BLaER1 treated with 17β-estradiol and CSF1 and Interleukin-3, amounts not matched to agents 10 nM and 100 nM (cell line): ENCODE results near the gene NTM.

Experiments
- H3K27ac ChIP-seq, 11 experiments: shearing (Covaris generic); formaldehyde crosslinking; 2 replicates each; pipeline ENCODE4 v1.8.1; 2022
- H3K27me3 ChIP-seq, 11 experiments: shearing (Covaris generic); formaldehyde crosslinking; 2 replicates each; pipeline ENCODE4 v1.8.1; 2022
- H3K36me3 ChIP-seq, 11 experiments: shearing (Covaris generic); formaldehyde crosslinking; 2 replicates each; pipeline ENCODE4 v1.8.1; 2022
- H3K4me1 ChIP-seq, 10 experiments: shearing (Covaris generic); formaldehyde crosslinking; 2 replicates each; pipeline ENCODE4 v1.8.1; 2022
- H3K4me2 ChIP-seq, 11 experiments: shearing (Covaris generic); formaldehyde crosslinking; 2 replicates each; pipeline ENCODE4 v1.8.1; 2022
- H3K4me3 ChIP-seq, 10 experiments: shearing (Covaris generic); formaldehyde crosslinking; 2 replicates each; pipeline ENCODE4 v1.8.1; 2022
- H3K9ac ChIP-seq, 11 experiments: shearing (Covaris generic); formaldehyde crosslinking; 2 replicates each; pipeline ENCODE4 v1.8.1; 2022
- H3K9me3 ChIP-seq, 11 experiments: shearing (Covaris generic); formaldehyde crosslinking; replicated peaks in 1 of 11; 2 replicates each; pipeline ENCODE4 v1.8.1; 2022
- H4K20me1 ChIP-seq, 11 experiments: shearing (Covaris generic); formaldehyde crosslinking; 2 replicates each; pipeline ENCODE4 v1.8.1; 2022
- Cebpa-rat ChIP-seq, 11 experiments: shearing (Covaris generic); IDR thresholded peaks; 2 replicates each; pipeline ENCODE4 v1.8.1; 2022

NTM gene

DNA sequence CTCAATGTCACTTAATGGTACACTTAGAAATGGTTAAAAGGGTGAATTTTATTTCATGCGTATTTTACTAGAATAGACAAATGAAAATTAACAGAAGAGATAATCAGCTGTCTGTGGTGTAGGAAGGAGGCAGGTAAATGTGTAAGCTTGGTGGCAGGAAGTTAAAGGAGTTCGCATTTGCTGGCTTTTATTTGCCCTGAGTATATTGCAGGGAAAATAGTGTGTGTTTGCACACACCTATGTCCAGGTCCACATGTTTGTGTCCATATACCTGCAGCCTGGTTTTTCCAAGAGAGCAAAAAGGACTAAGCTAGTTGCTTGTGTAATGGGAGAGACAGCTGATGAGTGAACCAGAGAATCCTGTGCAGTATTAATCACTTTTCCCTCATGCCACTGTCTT is 16.0 kb downstream of the NTM start:
- Histone ChIP-seq H4K20me1 (peaks cover 0 to 16% (median 0%) of the 10 kb centered on the region in 11 experiments; a peak in 4 of 22 replicates), H3K27me3 (peaks cover 59 to 100% (median 100%) of the 10 kb centered on the region in 11 experiments), H3K9ac (no peak overlapping the region), H3K9me3 (0 out of 22 replicates have a peak, but pooled peaks cover 0 to 3% (median 0%) of the 10 kb centered on the region in 11 experiments), H3K4me3 (no peak overlapping the region), H3K4me2 (no peak overlapping the region), H3K4me1 (no peaks in the 10 kb centered on the region), H3K27ac (no peak overlapping the region), H3K36me3 (no peaks in the 10 kb centered on the region)
- TF ChIP-seq Cebpa-rat (IDR thresholded peaks at IDR 0.05) = no peak

DNA sequence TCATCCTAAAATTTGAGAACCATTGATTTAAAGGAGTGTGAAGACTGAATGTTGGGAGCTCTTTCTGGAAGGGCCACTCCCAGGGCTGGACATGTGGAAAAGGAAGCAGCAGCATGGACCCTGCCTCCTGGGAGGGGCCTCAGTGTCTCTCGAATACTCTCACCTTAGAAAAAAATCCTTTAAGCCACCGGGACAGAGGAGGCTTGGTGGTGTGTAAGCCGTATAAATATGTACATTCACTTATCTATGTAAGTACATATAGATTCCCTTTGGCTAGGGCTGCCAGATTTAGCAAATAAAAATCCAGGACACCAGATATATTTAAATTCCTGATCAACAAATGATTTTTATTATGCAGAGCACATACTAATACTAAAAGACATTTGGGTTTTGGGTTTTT is 17.6 kb downstream of the NTM start:
- no peak for TF ChIP-seq Cebpa-rat (IDR thresholded peaks at IDR 0.05)
- H3K27ac ChIP-seq = no peak overlapping the region
- H4K20me1 ChIP-seq = peaks cover 0 to 24% (median 4%) of the 10 kb centered on the region in 11 experiments; a peak in 6 of 22 replicates
- 0 out of 22 replicates have a peak, but pooled peaks cover 0 to 3% (median 0%) of the 10 kb centered on the region in 11 experiments for H3K9me3 ChIP-seq
- H3K4me2 ChIP-seq = no peak overlapping the region
- peaks cover 0 to 12% (median 0%) of the 10 kb centered on the region in 10 experiments; a peak in 4 of 20 replicates for H3K4me1 ChIP-seq
- H3K9ac ChIP-seq = no peak overlapping the region
- no peak overlapping the region for H3K4me3 ChIP-seq
- H3K36me3 ChIP-seq = no peaks in the 10 kb centered on the region
- H3K27me3 ChIP-seq = peaks cover 71 to 100% (median 95%) of the 10 kb centered on the region in 11 experiments

GRCh38 chr11:131389582-131389981 is 19.2 kb downstream of the NTM start:
- no peak overlapping the region for H3K4me2 ChIP-seq
- no peak overlapping the region for H3K9ac ChIP-seq
- H3K9me3 ChIP-seq = 0 out of 22 replicates have a peak, but pooled peaks cover 0 to 3% (median 0%) of the 10 kb centered on the region in 11 experiments
- H3K36me3 ChIP-seq = no peaks in the 10 kb centered on the region
- H3K4me3 ChIP-seq = no peak overlapping the region
- peaks cover 0 to 32% (median 11%) of the 10 kb centered on the region in 11 experiments; a peak in 7 of 22 replicates for H4K20me1 ChIP-seq
- peaks cover 0 to 12% (median 0%) of the 10 kb centered on the region in 10 experiments; a peak in 4 of 20 replicates for H3K4me1 ChIP-seq
- TF ChIP-seq Cebpa-rat (IDR thresholded peaks at IDR 0.05) = no peak
- H3K27ac ChIP-seq = no peak overlapping the region
- peaks cover 75 to 100% (median 98%) of the 10 kb centered on the region in 11 experiments for H3K27me3 ChIP-seq

DNA sequence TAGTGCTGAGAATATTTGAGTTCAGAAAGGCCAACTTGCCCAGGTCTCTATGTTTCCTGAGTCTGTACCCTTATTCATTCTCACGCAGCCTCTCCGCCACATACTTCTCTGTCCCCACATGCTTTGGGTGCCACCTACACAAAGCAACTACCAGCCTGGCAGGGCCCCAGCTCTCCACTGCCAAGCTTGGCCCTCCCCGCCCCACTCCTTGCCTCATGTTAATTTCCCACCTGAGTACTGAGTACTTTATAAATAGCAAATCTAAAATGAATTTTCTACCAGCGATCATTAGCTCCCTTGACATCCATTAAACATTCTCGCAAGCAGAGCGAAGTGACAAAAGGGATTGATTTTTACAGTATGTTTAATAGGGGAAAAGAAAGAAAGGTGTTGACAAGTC is 20.8 kb downstream of the NTM start:
- Histone ChIP-seq H3K36me3 (no peaks in the 10 kb centered on the region), H3K27ac (no peak overlapping the region), H3K4me1 (peaks cover 0 to 12% (median 0%) of the 10 kb centered on the region in 10 experiments; a peak in 4 of 20 replicates), H3K4me3 (no peak overlapping the region), H3K27me3 (peaks cover 87 to 100% (median 99%) of the 10 kb centered on the region in 11 experiments), H4K20me1 (peaks cover 0 to 43% (median 11%) of the 10 kb centered on the region in 11 experiments; a peak in 7 of 22 replicates), H3K9ac (no peak overlapping the region), H3K9me3 (0 out of 22 replicates have a peak, but pooled peaks cover 0 to 3% (median 0%) of the 10 kb centered on the region in 11 experiments), H3K4me2 (no peak overlapping the region)
- TF ChIP-seq Cebpa-rat (IDR thresholded peaks at IDR 0.05) = no peak

DNA sequence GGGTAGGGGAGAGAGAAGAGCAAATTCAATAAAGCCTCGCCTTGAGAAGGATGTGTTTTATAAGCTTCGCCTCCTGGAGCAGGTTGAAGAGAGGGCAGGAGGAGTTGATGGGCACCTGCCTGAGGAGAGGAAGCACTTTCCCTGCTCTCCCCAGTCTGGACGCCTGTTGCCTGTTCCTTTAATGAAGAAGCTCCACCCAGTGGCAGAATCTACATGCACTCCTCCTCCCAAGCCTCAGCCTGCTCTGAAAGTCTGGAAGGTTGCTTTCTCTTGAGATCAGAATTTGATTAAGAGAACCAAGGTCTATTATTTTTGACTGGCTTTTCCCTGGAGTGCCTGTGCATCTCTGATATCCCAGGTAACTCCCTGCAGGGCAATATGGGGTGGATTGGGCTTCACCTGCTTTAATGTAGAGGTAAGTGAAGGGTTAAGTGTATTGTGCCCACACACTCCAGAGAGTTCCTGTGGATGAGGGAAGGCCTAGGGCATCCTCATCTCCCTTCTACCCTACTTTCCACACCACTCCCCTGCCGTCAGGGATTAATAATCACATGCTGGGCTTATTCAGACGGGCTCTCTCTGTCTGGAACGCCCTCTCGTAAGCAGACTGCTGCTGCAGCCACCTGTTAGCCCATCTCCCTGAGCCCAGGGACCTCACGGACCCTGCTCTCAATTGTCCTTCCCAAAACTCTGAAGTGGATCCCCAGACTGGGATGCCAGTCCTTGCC is 22.3 kb downstream of the NTM start:
- Histone ChIP-seq H3K4me1 (peaks cover 0 to 12% (median 0%) of the 10 kb centered on the region in 10 experiments; a peak in 4 of 20 replicates), H3K4me3 (no peak overlapping the region), H3K36me3 (no peaks in the 10 kb centered on the region), H3K27me3 (peaks cover 89 to 100% (median 99%) of the 10 kb centered on the region in 11 experiments), H3K27ac (no peak overlapping the region), H4K20me1 (peaks cover 0 to 48% (median 11%) of the 10 kb centered on the region in 11 experiments; a peak in 7 of 22 replicates), H3K4me2 (peak overlapping the region in 3 of 11 experiments; percentile 6 to 34 (median 13); a peak in 4 of 22 replicates), H3K9ac (no peak overlapping the region), H3K9me3 (0 out of 22 replicates have a peak, but pooled peaks cover 0 to 3% (median 0%) of the 10 kb centered on the region in 11 experiments)
- no peak for TF ChIP-seq Cebpa-rat (IDR thresholded peaks at IDR 0.05)

DNA sequence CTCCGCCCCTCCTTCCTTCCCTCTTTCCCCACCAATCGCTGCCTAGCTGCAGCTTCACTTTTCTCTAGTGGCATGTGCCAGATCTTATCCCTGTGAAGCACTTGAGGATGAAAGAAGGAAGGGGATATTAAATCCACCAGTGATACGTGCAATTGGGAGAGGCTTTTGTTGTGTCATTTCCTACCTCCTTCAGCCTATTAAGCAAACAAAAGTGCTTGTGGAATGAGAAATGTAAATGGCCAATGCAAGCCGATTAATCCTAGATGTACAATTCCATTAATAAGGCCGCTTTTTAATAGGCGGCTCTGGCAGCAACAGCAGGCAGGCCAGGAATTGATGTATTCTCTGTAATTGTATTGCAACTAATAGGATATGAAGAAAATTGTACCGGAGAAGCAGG is 23.3 kb downstream of the NTM start:
- no peak overlapping the region for H3K4me2 ChIP-seq
- TF ChIP-seq Cebpa-rat (IDR thresholded peaks at IDR 0.05) = no peak
- no peak overlapping the region for H3K9ac ChIP-seq
- 0 out of 22 replicates have a peak, but pooled peaks cover 0 to 3% (median 0%) of the 10 kb centered on the region in 11 experiments for H3K9me3 ChIP-seq
- peaks cover 83 to 98% (median 94%) of the 10 kb centered on the region in 11 experiments for H3K27me3 ChIP-seq
- peaks cover 0 to 12% (median 0%) of the 10 kb centered on the region in 10 experiments; a peak in 4 of 20 replicates for H3K4me1 ChIP-seq
- peaks cover 0 to 48% (median 11%) of the 10 kb centered on the region in 11 experiments; a peak in 7 of 22 replicates for H4K20me1 ChIP-seq
- no peak overlapping the region for H3K4me3 ChIP-seq
- no peak overlapping the region for H3K27ac ChIP-seq
- no peaks in the 10 kb centered on the region for H3K36me3 ChIP-seq

DNA sequence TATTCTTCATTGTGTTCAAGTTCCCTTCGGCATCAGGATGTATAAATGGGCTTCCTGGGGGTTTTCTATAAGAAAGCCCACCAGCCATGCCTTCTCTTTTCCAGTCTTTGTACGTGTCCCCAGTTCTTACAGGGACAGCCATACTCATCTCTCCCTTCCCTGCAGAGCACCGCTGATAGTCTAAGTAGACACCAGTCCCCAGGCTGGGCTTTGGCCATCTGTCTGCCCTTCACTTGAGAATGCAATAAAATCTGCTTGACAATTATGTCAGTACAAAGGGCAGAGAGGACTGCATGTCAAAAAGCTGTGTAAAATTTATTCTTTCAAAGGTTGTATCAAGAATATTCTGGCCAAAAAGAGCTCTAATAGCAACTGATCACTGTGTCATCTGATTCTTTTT is 27.3 kb downstream of the NTM start:
- H3K9me3 ChIP-seq = no peaks in the 10 kb centered on the region
- H3K4me1 ChIP-seq = peaks cover 0 to 6% (median 0%) of the 10 kb centered on the region in 10 experiments; a peak in 3 of 20 replicates
- H3K27ac ChIP-seq = no peak overlapping the region
- H3K4me3 ChIP-seq = no peak overlapping the region
- no peak overlapping the region for H3K4me2 ChIP-seq
- H3K36me3 ChIP-seq = no peaks in the 10 kb centered on the region
- no peak for TF ChIP-seq Cebpa-rat (IDR thresholded peaks at IDR 0.05)
- peaks cover 46 to 87% (median 75%) of the 10 kb centered on the region in 11 experiments for H3K27me3 ChIP-seq
- no peak overlapping the region for H3K9ac ChIP-seq
- H4K20me1 ChIP-seq = peaks cover 0 to 27% (median 9%) of the 10 kb centered on the region in 11 experiments; a peak in 7 of 22 replicates

- H3K27ac ChIP-seq = no peak overlapping the region
- H3K4me2 ChIP-seq = 0 out of 22 replicates have a peak overlapping the region, but pooled peaks of 2 of the 11 experiments have one; percentile 15 to 45
- H3K4me1 ChIP-seq = peaks cover 0 to 19% (median 0%) of the 10 kb centered on the region in 10 experiments; a peak in 3 of 20 replicates
- H3K27me3 ChIP-seq = peaks cover 4 to 71% (median 38%) of the 10 kb centered on the region in 11 experiments; a peak in 20 of 22 replicates
- H3K9ac ChIP-seq = no peak overlapping the region
- H3K9me3 ChIP-seq = no peaks in the 10 kb centered on the region
- no peak for TF ChIP-seq Cebpa-rat (IDR thresholded peaks at IDR 0.05)
- no peak overlapping the region for H3K4me3 ChIP-seq
- peaks cover 0 to 5% (median 0%) of the 10 kb centered on the region in 11 experiments; a peak in 1 of 22 replicates for H4K20me1 ChIP-seq
- no peaks in the 10 kb centered on the region for H3K36me3 ChIP-seq
Observed at GRCh38 chr11:131402040-131402439, 31.6 kb downstream of the NTM start.

GRCh38 chr11:131404010-131404409 is 33.6 kb downstream of the NTM start:
- Histone ChIP-seq H3K9me3 (no peaks in the 10 kb centered on the region), H3K4me2 (0 out of 22 replicates have a peak overlapping the region, but pooled peaks of 2 of the 11 experiments have one; percentile 11 to 16), H3K27ac (no peak overlapping the region), H3K9ac (no peak overlapping the region), H3K4me3 (no peak overlapping the region), H4K20me1 (no peaks in the 10 kb centered on the region; a peak in 1 of 22 replicates), H3K4me1 (peaks cover 0 to 36% (median 0%) of the 10 kb centered on the region in 10 experiments; a peak in 9 of 20 replicates), H3K27me3 (peaks cover 0 to 60% (median 21%) of the 10 kb centered on the region in 11 experiments; a peak in 17 of 22 replicates), H3K36me3 (no peaks in the 10 kb centered on the region)
- TF ChIP-seq Cebpa-rat (IDR thresholded peaks at IDR 0.05) = no peak
